CD4-positive, alpha-beta T cell (primary cell): ENCODE measurements around the gene RPL5. TPM values are rescaled to one million over a fixed set of nuclear protein-coding genes. Genes with fewer than 3 reads are reported as not detected.

Experiments used
- ATAC-seq: fragments of 200-7000 bp; cut with Tn5 transposase; one replicate; pipeline ENCODE4 v1.10.0; 2022; ENCODE audit warnings: mild to moderate bottlenecking; ENCODE audit not compliant: poor library complexity
- CTCF ChIA-PET: fragments of 350-600 bp; sonication (Branson Sonifier 250); formaldehyde crosslinking; loops from one replicate; lab custom pipeline; 2021; ENCODE audit warnings: antibody characterized with exemption, inconsistent platforms; lab: Charles Lee
- POLR2A ChIA-PET: fragments of 350-600 bp; sonication (Branson Sonifier 250); formaldehyde crosslinking; loops from one replicate; lab custom pipeline; 2021; ENCODE audit warnings: antibody characterized with exemption, inconsistent platforms; lab: Charles Lee
- DNase-seq, 14 experiments: peaks; one replicate each; pipeline ENCODE4 v3.0.0-alpha.2; 2013 to 2020; ENCODE audit warnings: mixed read lengths in 2 of 14
- H3K27ac ChIP-seq, 2 donors: one replicate each; pipeline versions ENCODE4 v1.5.1 to v1.7.0; 2013; ENCODE audit warnings: low read length in 2 of 2, low read depth in 1 of 2, mild to moderate bottlenecking in 1 of 2
- H3K27me3 ChIP-seq, 2 experiments: 1 replicate in 1 of 2; 2 replicates in 1 of 2; pipeline versions ENCODE4 v1.6.1 to v1.7.0; 2013; ENCODE audit warnings: low read length in 2 of 2, control low read depth in 1 of 2, mild to moderate bottlenecking in 1 of 2, moderate library complexity in 1 of 2; ENCODE audit not compliant: insufficient read depth in 2 of 2, control insufficient read depth in 1 of 2
- H3K36me3 ChIP-seq: one replicate; pipeline ENCODE4 v1.6.1; 2013; ENCODE audit warnings: low read length, control low read depth; ENCODE audit not compliant: insufficient read depth
- H3K4me1 ChIP-seq: one replicate; pipeline ENCODE4 v1.6.1; 2013; ENCODE audit warnings: low read length, control low read depth; ENCODE audit not compliant: insufficient read depth
- H3K4me3 ChIP-seq: one replicate; pipeline ENCODE4 v1.5.1; 2013; ENCODE audit warnings: mild to moderate bottlenecking, low read length, moderate library complexity
- H3K9me3 ChIP-seq, 2 experiments: 1 replicate in 1 of 2; 2 replicates in 1 of 2; pipeline versions ENCODE4 v1.6.1 to v1.7.0; 2013; ENCODE audit warnings: low read length in 2 of 2, mild to moderate bottlenecking in 2 of 2, control low read depth in 1 of 2, moderate library complexity in 1 of 2; ENCODE audit not compliant: control insufficient read depth in 1 of 2, insufficient read depth in 1 of 2
- H3K27ac Mint-ChIP-seq: one replicate; pipeline ENCODE4 v1.8.0; 2020; ENCODE audit warnings: mixed read lengths
- H3K27me3 Mint-ChIP-seq: one replicate; pipeline ENCODE4 v1.8.0; 2021; ENCODE audit warnings: mixed read lengths
- H3K36me3 Mint-ChIP-seq: one replicate; pipeline ENCODE4 v1.8.0; 2021; ENCODE audit warnings: low read depth, mixed read lengths
- H3K4me1 Mint-ChIP-seq: one replicate; pipeline ENCODE4 v1.8.0; 2021; ENCODE audit warnings: low read depth, mixed read lengths
- H3K4me3 Mint-ChIP-seq: one replicate; pipeline ENCODE4 v1.8.0; 2020; ENCODE audit warnings: mild to moderate bottlenecking, mixed read lengths
- H3K9me3 Mint-ChIP-seq: one replicate; pipeline ENCODE4 v1.8.0; 2020; ENCODE audit warnings: mixed read lengths
- intact Hi-C, 2 experiments: fragments of 100-400 bp; cut with DNase I in 1 of 2; cut with micrococcal nuclease in 1 of 2; formaldehyde crosslinking; loops; one replicate each; pipeline versions ENCODE4 v1.15.1 to v1.9.0; 2023 to 2025; cut with DNase I, micrococcal nuclease
- total RNA-seq, 174 experiments: library from RNA in 2 of 174; stranded (reverse) in 2 of 174; gene quantifications; one replicate each; pipeline ENCODE4 v1.2.3 and lab custom pipeline; 2021 to 2026
- TF ChIP-seq, protein P1 (sequence below): fragments of 200-600 bp; IDR thresholded peaks from one replicate; pipeline ENCODE4 v1.8.0; 2022; ENCODE audit warnings: antibody characterized with exemption, mild to moderate bottlenecking

RPL5 gene
- total RNA-seq, 2 experiments from 2014 or later: 1,712 to 1,770 TPM

DNA sequence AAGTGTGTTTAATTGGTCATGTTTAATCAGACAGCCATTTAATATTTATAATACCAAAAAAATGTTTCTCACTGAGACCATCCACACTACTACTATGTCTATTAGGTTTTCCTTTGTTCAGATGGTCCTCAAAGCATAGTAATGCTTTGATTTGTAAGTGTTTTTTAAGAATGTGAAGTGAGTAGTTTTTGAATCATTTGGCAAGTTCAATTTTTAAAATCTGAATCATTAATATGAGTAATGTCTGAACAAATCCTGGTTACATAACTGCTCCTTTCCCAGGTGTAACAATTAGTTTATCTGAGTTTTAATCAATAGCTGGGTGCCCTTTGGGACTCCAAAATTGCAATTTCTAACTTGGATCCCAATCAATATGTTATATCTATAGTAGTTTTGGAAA is 23.5 kb upstream of the RPL5 start:
- H3K9me3 ChIP-seq: no peaks in the 10 kb centered on the region
- no peak for ATAC-seq
- no peaks in the 10 kb centered on the region for H3K4me1 ChIP-seq
- no peaks in the 10 kb centered on the region for H3K27me3 ChIP-seq
- H3K27ac ChIP-seq: no peak overlapping the region
- H3K4me3 Mint-ChIP-seq: no peak overlapping the region
- H3K27me3 Mint-ChIP-seq: peaks cover 10% of the 10 kb centered on the region
- no peaks in the 10 kb centered on the region for H3K4me1 Mint-ChIP-seq
- POLR2A ChIA-PET: no interaction called here
- no peak overlapping the region for H3K27ac Mint-ChIP-seq
- CTCF ChIA-PET: no interaction called here
- TF ChIP-seq, protein P1, sequence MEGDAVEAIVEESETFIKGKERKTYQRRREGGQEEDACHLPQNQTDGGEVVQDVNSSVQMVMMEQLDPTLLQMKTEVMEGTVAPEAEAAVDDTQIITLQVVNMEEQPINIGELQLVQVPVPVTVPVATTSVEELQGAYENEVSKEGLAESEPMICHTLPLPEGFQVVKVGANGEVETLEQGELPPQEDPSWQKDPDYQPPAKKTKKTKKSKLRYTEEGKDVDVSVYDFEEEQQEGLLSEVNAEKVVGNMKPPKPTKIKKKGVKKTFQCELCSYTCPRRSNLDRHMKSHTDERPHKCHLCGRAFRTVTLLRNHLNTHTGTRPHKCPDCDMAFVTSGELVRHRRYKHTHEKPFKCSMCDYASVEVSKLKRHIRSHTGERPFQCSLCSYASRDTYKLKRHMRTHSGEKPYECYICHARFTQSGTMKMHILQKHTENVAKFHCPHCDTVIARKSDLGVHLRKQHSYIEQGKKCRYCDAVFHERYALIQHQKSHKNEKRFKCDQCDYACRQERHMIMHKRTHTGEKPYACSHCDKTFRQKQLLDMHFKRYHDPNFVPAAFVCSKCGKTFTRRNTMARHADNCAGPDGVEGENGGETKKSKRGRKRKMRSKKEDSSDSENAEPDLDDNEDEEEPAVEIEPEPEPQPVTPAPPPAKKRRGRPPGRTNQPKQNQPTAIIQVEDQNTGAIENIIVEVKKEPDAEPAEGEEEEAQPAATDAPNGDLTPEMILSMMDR: no peak
- H3K9me3 Mint-ChIP-seq: no peaks in the 10 kb centered on the region
- intact Hi-C loops: no loop called here
- no peak overlapping the region for H3K4me3 ChIP-seq
- H3K36me3 Mint-ChIP-seq: no peaks in the 10 kb centered on the region
- H3K36me3 ChIP-seq: no peaks in the 10 kb centered on the region
- no peak for DNase-seq

DNA sequence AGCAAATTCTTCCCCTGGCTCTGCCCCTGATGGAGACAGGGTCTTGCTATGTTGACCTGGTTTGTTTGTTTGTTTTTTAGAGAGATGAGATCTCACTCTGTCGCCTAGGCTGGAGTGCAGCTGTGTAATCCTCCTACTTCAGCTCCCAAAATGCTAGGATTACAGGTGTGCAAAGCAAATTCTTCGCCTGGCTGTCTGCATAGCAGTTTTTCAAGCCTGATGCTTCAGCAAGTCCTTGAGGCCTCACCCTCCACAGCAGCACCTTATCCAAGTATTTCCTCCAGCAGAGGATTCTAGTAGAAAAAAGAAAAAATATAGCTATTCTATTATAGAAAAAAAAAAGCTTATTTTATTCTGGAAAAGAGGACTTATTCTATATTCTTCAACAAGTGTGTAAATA is 15.1 kb upstream of the RPL5 start:
- Mint-ChIP-seq H3K4me1 (no peaks in the 10 kb centered on the region), H3K9me3 (no peaks in the 10 kb centered on the region), H3K4me3 (no peak overlapping the region), H3K27me3 (peaks cover 10% of the 10 kb centered on the region), H3K36me3 (no peaks in the 10 kb centered on the region), H3K27ac (no peak overlapping the region)
- no peak for ATAC-seq
- DNase-seq: no peak
- H3K4me3 ChIP-seq: no peak overlapping the region
- intact Hi-C loops: no loop called here
- H3K27me3 ChIP-seq: no peaks in the 10 kb centered on the region
- ChIA-PET CTCF (no interaction called here), POLR2A (interaction anchor here (1.0 kb wide), 1 partner anchor 15 kb away, joined by 5 read pairs; the partner anchor contains the start of gene RPL5)
- H3K9me3 ChIP-seq: no peaks in the 10 kb centered on the region
- no peak overlapping the region for H3K27ac ChIP-seq
- TF ChIP-seq, protein P1: no peak
- no peaks in the 10 kb centered on the region for H3K36me3 ChIP-seq
- H3K4me1 ChIP-seq: no peaks in the 10 kb centered on the region

DNA sequence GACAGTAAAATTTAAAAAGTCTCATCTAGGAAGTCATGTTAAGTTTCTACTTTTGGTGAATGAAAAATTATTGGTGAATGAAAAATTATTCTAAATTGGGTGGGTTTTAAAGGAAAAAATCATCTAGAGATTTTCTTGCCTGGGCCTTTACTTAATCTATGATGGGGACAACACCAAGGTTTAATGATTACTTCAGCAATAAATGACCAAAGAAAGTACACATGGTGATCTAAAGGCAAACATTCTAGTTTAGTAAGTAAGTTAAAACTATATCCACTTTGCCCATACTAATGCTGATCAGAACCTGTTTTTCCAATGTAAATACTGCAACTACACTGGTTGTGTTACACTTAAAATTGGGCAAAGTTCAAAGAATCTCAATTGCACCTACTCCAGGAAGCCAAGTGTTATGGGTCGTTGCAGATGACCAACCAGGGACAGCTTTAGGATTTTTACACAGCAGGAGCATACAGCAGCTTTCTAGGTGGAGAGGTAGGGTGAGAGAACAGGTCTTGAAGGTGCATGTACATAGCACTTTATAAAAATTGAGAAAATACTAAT is 14.6 kb upstream of the RPL5 start:
- no peaks in the 10 kb centered on the region for H3K36me3 Mint-ChIP-seq
- intact Hi-C loops: no loop called here
- ATAC-seq: no peak
- H3K4me3 ChIP-seq: no peak overlapping the region
- peaks cover 7% of the 10 kb centered on the region for H3K27me3 Mint-ChIP-seq
- no peak for DNase-seq
- CTCF ChIA-PET: no interaction called here
- POLR2A ChIA-PET: no interaction called here
- no peaks in the 10 kb centered on the region for H3K9me3 ChIP-seq
- no peaks in the 10 kb centered on the region for H3K9me3 Mint-ChIP-seq
- H3K4me3 Mint-ChIP-seq: no peak overlapping the region
- no peak overlapping the region for H3K27ac Mint-ChIP-seq
- no peak overlapping the region for H3K27ac ChIP-seq
- no peaks in the 10 kb centered on the region for H3K4me1 ChIP-seq
- TF ChIP-seq, protein P1: no peak
- H3K27me3 ChIP-seq: no peaks in the 10 kb centered on the region
- H3K36me3 ChIP-seq: no peaks in the 10 kb centered on the region
- no peaks in the 10 kb centered on the region for H3K4me1 Mint-ChIP-seq
